NCI-H748 (cell line): ENCODE data around the gene LSM4.

Experiments used
- DNase-seq: peaks from one replicate; lab custom pipeline; 2025; ENCODE audit not compliant: unreplicated experiment; lab: John Stamatoyannopoulos, UW

The LSM4 gene

DNA sequence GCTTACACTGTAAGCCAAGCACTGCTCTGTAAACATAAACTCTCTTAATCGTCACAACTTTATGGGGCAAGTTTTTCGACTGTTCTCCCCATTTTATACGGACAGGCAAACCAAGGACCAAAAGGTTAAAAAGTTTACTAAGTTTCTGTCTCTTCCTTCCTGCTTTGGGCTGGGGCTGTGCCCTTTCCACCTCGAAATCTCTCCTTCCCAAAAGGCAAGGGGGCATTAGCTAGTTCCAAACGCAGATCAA lies 43.7 kb downstream of the LSM4 start:
- no peak for DNase-seq

DNA sequence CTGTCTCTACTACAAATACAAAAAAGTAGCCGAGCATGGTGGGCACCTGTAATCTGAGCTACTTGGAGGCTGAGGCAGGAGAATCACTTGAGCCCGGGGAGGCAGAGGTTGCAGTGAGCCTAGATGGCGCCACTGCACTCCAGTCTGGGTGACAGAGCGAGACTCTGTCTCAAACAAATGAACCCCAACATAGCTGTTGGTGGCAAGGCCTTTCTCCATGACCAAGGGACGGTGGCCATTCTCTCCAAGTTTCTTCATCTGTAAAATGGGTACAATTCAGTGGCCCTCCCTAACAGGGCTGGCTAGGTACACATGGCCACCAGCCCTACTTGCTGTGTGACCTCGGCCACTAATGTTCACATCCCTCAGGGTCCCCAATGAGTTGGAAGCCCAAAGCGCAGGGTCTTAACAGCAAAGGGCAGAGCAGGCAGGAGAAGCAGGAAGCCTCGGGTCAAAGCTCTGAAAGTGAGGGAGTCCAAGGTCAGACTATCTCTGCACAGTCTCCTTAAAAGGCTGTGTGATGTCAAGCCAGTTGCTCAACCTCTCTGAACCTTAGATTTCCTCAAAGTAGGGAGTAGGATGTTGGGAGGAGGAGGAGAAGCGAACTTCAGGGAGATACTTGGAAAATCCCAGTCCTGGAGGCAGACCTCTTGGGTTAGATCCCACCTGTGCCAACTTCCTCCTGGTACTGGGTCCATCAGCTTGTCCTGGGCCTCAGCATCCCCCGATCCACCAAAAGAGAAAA lies 44.2 kb downstream of the LSM4 start:
- DNase-seq, result no peak

DNA sequence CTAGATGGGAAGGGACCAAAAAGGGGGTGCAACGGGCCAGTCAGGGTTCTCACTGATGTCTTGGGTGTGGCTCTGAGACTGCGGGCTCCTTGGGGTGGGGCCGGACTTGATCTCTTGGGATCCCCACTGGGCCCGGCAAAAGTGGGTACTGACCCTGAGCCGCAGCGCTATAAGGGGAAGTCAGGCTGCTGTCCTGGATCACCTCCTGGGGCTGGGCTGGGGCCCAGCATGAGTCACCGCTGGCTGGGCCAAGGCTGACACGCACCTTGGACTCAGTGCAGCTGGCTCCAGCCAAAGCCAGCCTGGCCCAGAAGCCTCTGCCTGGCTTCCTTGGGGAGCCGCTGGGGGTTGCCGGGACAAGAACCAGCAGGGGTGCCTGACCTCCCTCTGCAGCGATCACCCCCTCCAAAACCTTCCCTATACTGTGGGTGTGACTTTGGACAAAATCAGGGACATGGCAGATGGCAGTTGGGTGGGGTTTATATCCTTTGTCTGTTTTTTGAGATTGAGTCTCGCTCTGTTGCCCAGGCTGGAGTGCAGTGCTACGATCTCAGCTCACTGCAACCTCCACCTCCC lies 48.0 kb downstream of the LSM4 start:
- no peak for DNase-seq

DNA sequence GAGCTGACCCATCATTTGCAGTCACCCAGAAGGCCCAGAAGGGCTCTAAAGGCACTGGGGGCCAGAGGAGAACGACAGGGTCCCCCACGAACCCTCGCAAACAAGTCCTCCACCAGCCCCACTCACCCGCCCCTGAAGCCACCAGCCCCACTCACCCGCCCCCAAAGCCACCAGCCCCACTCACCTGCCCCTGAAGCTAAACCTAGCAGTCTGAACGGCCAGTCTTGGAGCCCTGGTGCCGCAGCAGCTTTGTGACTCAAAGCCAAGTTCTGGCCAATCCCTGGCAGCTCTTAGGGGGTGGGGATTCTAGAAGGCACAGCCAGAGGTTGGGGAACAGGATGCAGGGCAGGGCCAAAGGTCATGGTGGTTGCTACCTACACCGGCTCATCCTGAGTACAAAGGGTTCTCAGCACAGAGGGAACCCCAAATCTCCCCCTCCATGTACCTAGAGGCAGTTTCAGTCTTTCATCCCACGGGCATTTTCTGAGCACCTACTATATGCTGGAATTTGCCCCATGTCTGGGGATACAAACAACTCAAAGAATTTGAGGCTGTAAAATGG lies 48.6 kb downstream of the LSM4 start, which contains the start of gene IQCN:
Gene IQCN, minus strand, starts transcription at position 234 of the 562 bp plus-strand sequence. CDS start 4,974 bp downstream, outside the sequence.
- DNase-seq, result no peak

DNA sequence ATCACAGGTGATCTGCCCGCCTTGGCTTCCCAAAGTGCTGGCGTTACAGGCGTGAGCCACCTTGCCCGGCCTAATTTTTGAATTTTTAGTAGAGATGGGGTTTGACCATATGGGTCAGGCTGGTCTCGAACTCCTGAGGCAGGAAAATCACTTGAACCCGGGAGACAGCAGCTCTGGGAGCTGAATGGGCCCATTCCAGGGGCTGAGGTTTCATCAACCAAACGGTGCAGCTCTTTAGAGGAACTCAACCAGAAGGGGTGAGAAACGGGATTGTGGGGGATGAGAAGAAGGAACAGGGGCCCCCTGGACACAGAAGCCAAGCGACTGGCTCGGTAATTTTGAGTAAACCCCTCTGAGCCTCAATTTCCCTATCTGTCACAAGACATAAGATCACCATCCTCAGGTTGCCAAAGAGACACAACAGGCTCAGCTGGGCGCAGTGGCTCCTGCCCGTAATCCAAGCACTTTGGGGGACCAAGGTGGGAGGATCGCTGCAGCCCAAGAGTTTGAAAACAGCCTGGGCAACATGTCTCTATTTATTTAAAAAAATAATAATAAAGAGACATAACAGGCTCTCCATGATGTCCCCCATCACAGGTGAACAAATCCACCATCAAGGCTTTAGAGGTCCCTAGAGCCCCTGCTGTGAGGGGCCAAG lies 49.2 kb downstream of the LSM4 start:
- DNase-seq, result no peak

DNA sequence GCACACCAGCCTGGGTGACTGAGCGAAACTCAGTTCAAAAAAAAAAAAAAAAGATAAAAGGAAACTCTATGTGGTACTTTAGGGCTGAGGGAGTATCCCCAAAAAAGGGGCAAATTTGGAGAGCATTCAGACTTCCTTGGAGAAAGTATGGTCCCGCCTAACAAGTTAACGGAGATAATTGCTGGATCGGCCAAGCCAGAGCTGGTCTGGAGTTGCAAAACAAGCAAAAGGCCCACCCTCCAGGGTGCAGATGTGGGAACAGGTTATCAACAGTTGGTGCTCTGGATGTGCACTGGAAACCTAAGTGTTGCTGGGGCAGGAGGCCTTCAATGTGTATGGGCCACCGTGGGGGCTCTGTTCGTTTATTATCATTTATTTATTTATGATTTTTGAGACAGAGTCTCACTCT lies 51.4 kb downstream of the LSM4 start:
- DNase-seq, result no peak

DNA sequence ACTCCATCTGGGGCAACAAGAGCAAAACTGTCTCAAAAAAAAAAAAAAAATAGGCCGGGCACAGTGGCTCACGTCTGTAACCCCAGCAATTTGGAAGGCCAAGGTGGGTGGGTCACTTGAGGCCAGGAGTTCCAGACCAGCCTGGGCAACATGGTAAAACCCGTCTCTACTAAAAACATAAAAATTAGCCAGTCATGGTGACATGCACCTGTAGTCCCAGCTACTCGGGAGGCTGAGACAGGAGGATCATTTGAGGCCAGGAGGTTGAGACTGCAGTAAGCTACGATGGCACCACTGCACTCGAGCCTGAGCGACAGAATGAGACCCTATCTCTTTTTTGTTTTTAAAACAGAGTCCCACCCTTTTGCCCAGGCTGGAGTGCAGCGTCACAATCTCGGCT lies 52.5 kb downstream of the LSM4 start:
- DNase-seq, result no peak

DNA sequence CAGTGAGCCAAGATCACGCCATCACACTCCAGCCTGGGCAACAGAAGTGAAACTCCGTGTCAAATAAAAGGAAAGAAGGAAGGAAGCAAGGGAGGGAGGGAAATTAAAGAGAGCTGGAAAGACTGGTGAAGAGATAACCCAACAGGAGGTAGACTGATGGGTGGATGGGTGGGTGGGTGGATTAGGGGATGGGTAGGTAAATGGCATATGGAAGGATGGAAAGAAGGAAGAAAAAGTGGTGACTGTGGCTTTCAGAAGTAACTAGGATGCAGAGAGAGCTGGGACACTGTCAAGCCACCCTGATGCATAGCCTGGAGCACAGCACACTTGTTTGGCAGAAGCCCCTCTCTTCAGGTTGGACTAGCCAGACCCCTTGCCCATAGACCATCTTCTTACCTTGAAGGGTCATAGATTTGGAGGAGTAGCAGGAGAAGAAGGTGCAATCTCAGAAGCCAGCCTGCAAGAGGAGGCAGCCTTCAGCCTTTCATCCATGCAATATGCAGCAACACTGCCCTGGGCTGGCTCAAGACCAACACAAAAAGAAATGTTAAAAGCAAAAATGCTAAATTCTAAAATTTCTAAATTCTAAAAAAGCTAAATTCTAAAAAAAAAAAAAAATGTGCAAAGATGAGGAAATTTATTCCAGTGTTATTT lies 53.7 kb downstream of the LSM4 start:
- no peak for DNase-seq

DNA sequence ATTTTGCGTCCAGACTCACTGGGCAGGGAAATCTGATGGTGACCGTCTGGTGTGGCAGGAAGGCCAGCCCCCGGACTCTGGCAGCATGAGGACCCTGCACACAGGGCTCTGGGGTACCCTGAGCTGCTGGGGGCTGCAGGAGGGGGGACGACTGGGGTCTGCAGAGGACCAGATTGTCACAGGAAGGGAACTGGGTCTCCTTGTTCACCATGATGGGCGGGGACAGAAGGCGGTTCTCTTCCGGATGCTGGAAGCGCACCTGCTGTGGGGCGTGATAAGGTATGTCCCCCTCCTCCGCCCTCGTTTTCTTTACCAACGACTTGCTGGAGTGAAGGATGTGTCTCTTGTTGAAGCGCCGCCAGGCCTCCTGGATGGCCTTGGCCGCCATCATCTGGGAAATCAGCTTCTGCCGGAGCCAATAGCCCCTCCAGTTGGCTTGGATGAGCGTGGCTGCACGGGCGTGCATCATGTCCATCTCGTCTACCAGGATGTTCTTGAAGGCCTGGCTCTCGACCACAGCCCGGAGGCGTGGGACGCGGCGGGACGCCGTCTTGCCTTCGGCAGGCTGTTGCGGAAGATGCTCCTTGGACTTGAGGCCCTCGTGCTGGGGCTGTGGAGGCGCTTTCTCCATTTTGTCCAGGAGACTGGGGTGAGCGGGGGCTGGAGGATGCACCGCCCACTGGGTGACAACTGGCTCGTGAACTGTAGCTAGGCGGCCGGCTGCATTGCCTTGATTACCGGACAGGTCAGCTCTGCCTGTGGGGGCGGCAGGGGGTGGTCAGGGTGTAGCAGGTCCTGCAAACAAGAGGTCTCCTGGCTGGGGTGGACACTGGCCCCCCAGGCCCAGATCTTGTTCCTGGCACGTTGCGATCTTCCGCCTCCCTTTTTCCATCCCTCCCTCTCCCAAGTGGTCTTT lies 55.8 kb downstream of the LSM4 start:
- DNase-seq, result no peak

DNA sequence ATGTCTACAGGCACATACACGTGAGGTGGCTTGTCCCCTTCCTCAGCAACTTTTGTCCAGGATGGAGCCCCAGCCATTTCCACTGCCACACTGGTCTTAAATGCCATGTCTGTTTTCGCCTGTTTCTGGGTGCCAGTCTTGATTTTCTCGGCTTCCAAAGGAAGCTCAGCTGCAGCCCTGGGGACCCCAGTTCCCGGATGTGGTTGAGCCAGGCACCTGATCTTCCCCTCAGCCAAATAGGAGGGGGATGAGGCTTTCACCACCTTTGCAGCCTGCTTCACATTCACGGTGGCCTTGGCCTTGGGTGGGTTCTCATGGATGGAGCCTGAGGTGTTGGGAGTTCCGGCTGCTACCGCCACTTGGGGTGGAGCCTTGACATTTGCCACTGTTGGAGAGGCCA lies 57.3 kb downstream of the LSM4 start:
- DNase-seq, result no peak

DNA sequence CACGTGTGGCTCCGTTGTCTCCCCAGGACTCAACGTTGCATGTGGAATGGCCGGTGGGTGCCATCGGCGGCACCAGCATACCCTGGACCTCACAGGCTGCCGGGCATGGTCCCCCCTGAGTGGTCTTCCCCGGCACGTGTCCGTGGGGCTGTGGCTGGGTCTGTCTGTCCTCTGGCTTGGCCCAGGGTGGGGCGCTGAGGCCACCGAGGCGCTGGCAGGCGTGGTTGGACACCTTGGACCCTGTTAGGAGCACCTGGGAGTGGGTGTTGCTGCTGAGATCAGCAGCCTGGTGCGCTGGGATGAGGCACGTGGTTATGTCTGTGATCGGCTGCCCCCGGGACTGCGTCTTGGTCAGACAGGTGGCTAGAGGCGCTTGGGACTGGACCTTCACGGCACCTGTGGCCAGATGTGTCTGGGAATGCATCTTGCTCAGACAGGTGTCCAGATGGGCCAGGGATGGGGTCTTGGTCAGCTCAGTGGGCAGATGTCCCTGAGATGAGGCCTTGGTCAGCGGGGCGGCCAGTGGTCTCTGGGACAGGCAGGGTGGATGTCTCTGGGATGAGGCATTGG lies 57.8 kb downstream of the LSM4 start:
- no peak for DNase-seq

DNA sequence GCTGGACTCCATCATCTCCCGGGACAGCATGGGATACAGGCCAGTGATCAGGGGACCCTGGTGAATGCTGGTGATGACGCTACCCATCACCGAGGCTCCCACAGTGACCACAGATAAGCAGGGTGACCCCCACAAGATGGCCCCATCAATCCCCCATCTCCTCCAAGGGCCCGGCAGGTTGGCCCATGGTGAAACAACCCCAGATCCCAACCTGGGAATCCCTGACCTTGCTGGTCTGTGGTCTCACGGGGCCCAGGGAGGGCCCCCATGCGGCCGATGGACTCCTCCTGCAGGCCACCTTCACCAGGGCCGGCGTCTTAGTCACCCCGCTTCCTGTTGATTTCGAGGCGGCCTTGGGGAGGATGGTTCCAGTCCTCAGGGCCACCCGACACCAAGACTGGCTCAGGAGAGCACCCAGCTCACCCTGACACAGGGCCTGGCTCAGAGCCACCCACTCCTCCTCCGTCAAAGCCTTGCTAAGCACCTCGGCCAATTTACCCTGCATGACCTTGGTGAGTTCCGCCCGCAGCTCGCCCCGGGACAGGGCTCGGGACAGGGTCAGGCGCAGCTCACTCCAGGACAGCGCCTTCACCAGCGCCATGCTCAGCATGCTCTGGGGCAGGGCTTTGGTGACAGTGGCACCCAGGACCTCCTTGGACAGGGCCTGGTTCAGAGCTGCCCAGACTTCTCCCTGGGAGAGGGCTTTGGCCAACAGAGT lies 58.6 kb downstream of the LSM4 start:
- no peak for DNase-seq

DNA sequence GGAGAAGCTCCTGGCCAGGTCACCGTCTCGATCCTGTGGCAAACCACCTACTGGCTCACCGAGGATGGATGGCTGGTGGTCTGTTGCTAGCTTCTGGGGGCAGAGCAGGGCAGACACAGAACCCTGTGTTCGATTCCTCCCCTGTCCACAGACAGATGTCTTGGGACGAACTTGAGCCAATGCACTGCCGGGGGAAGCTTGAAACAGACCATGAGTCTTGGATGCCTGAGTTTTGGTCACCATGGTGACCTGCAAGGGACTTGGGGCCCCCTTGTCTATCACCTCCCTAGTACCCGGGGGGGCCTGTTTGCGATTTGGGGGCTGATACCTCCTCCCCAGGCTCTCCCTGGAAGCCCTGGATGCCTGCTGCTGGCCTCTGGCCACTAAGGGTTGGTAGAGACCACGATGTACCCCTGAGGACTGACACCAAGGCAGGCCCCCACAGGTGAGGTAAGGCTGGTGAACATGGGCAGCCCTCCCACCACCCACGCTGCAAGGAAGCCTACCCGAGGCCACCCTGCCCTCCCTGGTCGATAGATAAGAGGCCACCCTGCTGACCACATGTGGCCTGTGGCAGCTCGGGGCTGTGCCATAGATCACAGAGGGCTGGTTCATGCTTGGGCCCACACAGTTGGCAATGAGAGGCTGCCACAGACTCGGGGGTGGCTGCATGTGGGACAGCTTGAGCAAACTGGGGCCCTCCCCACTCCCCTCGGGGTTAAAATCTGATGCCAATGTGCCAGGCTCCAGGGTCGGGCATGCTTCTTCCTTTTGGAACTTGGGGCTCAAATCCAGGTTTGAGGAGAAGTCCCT lies 59.3 kb downstream of the LSM4 start:
- DNase-seq, result no peak

DNA sequence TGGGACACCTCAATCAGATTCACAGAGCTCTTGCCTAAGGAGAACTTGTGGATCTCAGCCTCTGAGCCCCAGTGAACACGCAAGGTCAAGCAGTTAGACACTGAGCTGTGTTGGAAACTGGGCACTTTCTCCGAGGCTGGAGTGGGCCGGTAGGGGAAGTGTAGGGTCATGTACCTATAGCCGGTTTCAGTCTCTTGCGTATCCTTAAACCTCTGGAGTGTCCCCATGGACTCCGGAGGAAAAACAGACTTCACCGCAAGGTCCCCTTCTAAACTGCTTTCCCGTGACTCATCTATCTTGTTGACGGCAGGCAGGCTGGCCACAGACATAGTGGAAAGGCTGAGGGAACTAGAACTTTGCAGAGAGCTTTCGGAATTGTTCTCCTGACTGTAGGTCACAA lies 60.0 kb downstream of the LSM4 start:
- no peak for DNase-seq

DNA sequence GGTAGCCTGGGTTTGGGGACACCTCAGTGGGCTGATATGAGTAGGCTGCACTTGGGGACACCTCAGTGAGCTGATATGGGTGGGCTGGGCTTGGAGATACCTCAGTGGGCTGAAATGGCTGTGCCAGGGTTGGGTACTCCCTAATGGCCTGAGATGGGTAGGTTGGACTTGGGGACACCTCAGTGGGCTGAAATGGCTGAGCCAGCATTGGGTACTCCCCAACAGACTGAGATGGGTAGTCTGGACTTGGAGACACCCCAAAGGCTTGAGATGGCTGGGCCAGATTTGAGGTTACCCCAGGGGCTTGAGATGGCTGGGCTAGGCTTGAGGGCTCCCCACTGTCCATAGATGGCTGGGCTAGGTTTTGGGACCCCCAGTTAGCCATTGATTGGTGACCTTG lies 60.7 kb downstream of the LSM4 start:
- no peak for DNase-seq

DNA sequence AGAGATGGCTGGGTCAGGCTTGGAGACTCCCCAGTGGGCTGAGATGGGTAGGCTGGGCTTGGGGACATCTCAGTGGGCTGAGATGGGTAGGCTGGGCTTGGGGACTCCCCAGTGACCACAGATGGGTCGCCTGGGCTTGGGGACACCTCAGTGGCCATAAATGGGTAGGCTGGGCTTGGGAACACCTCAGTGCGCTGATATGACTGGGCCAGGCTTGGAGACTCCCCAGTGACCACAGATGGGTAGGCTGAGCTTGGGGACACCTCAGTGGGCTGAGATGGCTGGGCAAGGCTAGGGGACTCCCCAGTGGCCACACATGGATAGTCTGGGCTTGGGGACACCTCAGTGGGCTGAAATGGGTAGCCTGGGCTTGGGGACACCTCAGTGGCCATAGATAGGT lies 61.4 kb downstream of the LSM4 start:
- DNase-seq, result no peak

DNA sequence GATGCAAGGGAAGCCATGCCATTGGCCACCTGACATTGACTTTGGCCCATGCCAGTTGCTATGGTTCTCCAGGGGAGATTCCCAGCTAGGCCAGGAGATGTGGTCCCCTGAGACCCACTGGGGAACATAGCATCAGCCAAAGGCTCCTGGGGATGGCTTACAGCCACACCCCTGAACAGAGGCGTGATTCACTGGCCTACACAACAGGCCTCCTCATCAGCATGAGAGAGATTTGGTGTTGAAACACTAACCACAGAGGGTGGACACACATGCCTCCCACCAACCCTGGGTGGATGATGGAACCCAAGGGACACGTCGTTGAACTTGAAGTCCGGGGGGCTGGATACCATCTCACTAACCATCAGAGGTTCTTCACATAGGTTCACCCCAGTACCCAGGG lies 63.0 kb downstream of the LSM4 start:
- DNase-seq, result no peak

DNA sequence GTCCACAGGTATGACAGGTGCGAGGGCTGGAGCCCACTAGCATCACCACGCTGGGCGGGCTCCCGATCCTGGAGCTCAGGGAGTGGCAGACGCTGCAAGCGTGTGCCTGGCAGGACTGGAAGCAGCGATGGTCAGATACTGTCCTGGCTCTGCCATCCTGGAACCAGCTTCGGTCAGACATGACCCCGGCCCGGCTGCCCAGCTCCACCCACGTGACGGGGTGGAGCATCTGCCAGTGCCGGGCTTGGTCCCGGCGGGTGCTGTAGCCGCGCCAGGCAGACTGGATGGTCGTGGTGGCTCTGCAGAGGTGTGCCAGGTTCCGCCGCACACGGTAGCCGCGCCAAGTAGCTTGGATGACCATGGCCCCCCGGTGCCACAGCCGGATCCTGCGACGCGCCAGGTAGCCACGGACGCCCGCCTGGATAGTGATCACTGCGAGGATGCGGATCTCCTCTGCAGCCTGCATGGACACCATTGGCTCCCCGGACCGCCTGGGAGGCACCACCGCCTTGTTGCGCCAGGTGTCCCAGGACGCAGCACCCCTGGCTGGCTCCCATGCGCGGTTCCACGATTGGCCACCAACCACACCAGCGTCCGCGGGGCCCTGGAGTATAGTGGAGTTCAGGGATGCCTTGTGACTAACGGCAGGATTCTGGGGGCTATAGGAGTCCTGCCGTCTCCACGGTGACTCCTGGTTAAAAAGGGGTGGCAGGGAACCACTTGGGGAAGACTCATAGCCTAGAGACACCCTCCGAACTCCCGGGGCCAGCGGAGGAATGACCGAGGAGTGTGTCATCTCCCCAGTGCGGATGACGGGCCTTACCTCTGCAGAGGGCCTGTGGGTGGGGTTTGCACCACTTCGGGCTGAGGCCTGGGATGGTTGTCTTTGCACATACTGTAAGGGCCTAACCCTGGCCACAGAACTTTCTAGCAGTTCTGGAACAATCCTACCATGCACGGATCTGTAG lies 65.1 kb downstream of the LSM4 start:
- DNase-seq, result no peak
